MM.1S (cell line): ENCODE results near the gene WDR48.

Experiments used
- DNase-seq: peaks from one replicate; pipeline ENCODE4 v3.0.0-alpha.2; 2015
- H2AFZ ChIP-seq: fragments of 300-600 bp; sonication (generic); 2 replicates; pipeline ENCODE4 v1.6.0; 2016; ENCODE audit warnings: antibody characterized with exemption, low read length
- H3F3A ChIP-seq: fragments of 300-600 bp; sonication (generic); 2 replicates; pipeline ENCODE4 v1.6.1; 2016; ENCODE audit warnings: mild to moderate bottlenecking, antibody characterized with exemption, low read length, moderate library complexity, mixed read lengths; ENCODE audit not compliant: insufficient read depth
- H3K27ac ChIP-seq: fragments of 300-600 bp; sonication (generic); 2 replicates; pipeline ENCODE4 v1.5.1; 2016; ENCODE audit warnings: mild to moderate bottlenecking, low read length
- H3K27me3 ChIP-seq: fragments of 300-600 bp; sonication (generic); replicated peaks from 2 replicates; pipeline ENCODE4 v1.6.0; 2016; ENCODE audit warnings: low read length; ENCODE audit not compliant: insufficient read depth
- H3K36me3 ChIP-seq: fragments of 300-600 bp; sonication (generic); replicated peaks from 2 replicates; pipeline ENCODE4 v1.6.1; 2016; ENCODE audit warnings: mild to moderate bottlenecking, low read length, mixed read lengths; ENCODE audit not compliant: insufficient read depth
- H3K4me1 ChIP-seq: fragments of 300-600 bp; sonication (generic); 2 replicates; pipeline ENCODE4 v1.6.1; 2016; ENCODE audit warnings: low read length, mixed read lengths
- H3K4me2 ChIP-seq: fragments of 300-600 bp; sonication (generic); 2 replicates; pipeline ENCODE4 v1.6.0; 2016; ENCODE audit warnings: low read depth, low read length
- H3K4me3 ChIP-seq: fragments of 300-600 bp; sonication (generic); 2 replicates; pipeline ENCODE4 v1.5.1; 2016; ENCODE audit warnings: low read length, mixed read lengths
- H3K79me2 ChIP-seq: fragments of 300-600 bp; sonication (generic); 2 replicates; pipeline ENCODE4 v1.6.1; 2016; ENCODE audit warnings: mixed run types, low read length, mixed read lengths
- H3K9ac ChIP-seq: fragments of 300-600 bp; sonication (generic); 2 replicates; pipeline ENCODE4 v1.6.1; 2016; ENCODE audit warnings: low read length, mixed read lengths
- H3K9me2 ChIP-seq: fragments of 300-600 bp; sonication (generic); replicated peaks from 2 replicates; pipeline ENCODE4 v1.6.1; 2016; ENCODE audit warnings: mild to moderate bottlenecking, low read length, mixed read lengths; ENCODE audit not compliant: insufficient read depth
- H3K9me3 ChIP-seq: fragments of 300-600 bp; sonication (generic); replicated peaks from 2 replicates; pipeline ENCODE4 v1.6.1; 2016; ENCODE audit warnings: mild to moderate bottlenecking, low read length, mixed read lengths; ENCODE audit not compliant: insufficient read depth
- H4K20me1 ChIP-seq: fragments of 300-600 bp; sonication (generic); 2 replicates; pipeline ENCODE4 v1.6.1; 2016; ENCODE audit warnings: mild to moderate bottlenecking, low read length, moderate library complexity, mixed read lengths; ENCODE audit not compliant: insufficient read depth
- CTCF ChIP-seq: fragments of 300-600 bp; sonication (generic); IDR thresholded peaks from 2 replicates; pipeline ENCODE4 v1.5.1; 2016; ENCODE audit warnings: antibody characterized with exemption, low read length, mixed read lengths
- EZH2 ChIP-seq: fragments of 300-600 bp; sonication (generic); optimal IDR thresholded peaks from 2 replicates; pipeline ENCODE3; 2017; ENCODE audit warnings: low read depth, mild to moderate bottlenecking, antibody characterized with exemption, low read length, mixed read lengths
- EZH2phosphoT487 ChIP-seq: fragments of 300-600 bp; sonication (generic); IDR thresholded peaks from 2 replicates; pipeline ENCODE4 v1.6.1; 2018; ENCODE audit warnings: antibody characterized with exemption, low read length

Gene WDR48

GRCh38 chr3:39102504-39103323 lies 50.9 kb downstream of the WDR48 start:
- Histone ChIP-seq H3K36me3 (no peaks in the 10 kb centered on the region), H3K9ac (no peak overlapping the region), H3K79me2 (peaks cover 50% of the 10 kb centered on the region), H3K27ac (no peak overlapping the region), H3K4me2 (no peak overlapping the region), H3K4me3 (no peak overlapping the region), H3K9me2 (no peaks in the 10 kb centered on the region), H3F3A (peaks cover 1% of the 10 kb centered on the region), H3K27me3 (no peaks in the 10 kb centered on the region), H3K4me1 (peaks cover 13% of the 10 kb centered on the region), H3K9me3 (no peaks in the 10 kb centered on the region), H4K20me1 (no peaks in the 10 kb centered on the region), H2AFZ (no peak overlapping the region)
- no peak for DNase-seq
- TF ChIP-seq EZH2 (no peak), CTCF (no peak), EZH2phosphoT487 (no peak)

GRCh38 chr3:39103324-39103693 lies 51.5 kb downstream of the WDR48 start:
- H4K20me1 ChIP-seq, result no peaks in the 10 kb centered on the region
- H3F3A ChIP-seq, result peaks cover 7% of the 10 kb centered on the region
- no peak overlapping the region for H2AFZ ChIP-seq
- H3K9me2 ChIP-seq, result no peaks in the 10 kb centered on the region
- H3K4me1 ChIP-seq, result peaks cover 17% of the 10 kb centered on the region
- no peaks in the 10 kb centered on the region for H3K9me3 ChIP-seq
- peaks cover 50% of the 10 kb centered on the region for H3K79me2 ChIP-seq
- H3K4me3 ChIP-seq, result no peak overlapping the region
- DNase-seq, result no peak
- no peak overlapping the region for H3K4me2 ChIP-seq
- no peaks in the 10 kb centered on the region for H3K27me3 ChIP-seq
- no peaks in the 10 kb centered on the region for H3K36me3 ChIP-seq
- TF ChIP-seq EZH2 (no peak), EZH2phosphoT487 (no peak), CTCF (peak; percentile 18)
- no peak overlapping the region for H3K9ac ChIP-seq
- H3K27ac ChIP-seq, result no peak overlapping the region

GRCh38 chr3:39103791-39104552 lies 52.2 kb downstream of the WDR48 start:
- H3K4me1 ChIP-seq, result peaks cover 24% of the 10 kb centered on the region
- no peaks in the 10 kb centered on the region for H3K27me3 ChIP-seq
- H3K9me3 ChIP-seq, result no peaks in the 10 kb centered on the region
- no peaks in the 10 kb centered on the region for H3K36me3 ChIP-seq
- H2AFZ ChIP-seq, result no peak overlapping the region
- H3K27ac ChIP-seq, result no peak overlapping the region
- H3K9ac ChIP-seq, result no peak overlapping the region
- H3F3A ChIP-seq, result peaks cover 12% of the 10 kb centered on the region
- H3K9me2 ChIP-seq, result no peaks in the 10 kb centered on the region
- no peak overlapping the region for H3K4me2 ChIP-seq
- TF ChIP-seq CTCF (no peak), EZH2phosphoT487 (no peak), EZH2 (no peak)
- H4K20me1 ChIP-seq, result no peaks in the 10 kb centered on the region
- no peak for DNase-seq
- H3K79me2 ChIP-seq, result peaks cover 50% of the 10 kb centered on the region
- H3K4me3 ChIP-seq, result no peak overlapping the region
